GM13976 (cell line): ENCODE measurements around the gene PGGT1B.

ENCODE experiments used
- DNase-seq: peaks from one replicate; pipeline ENCODE4 v3.0.0; 2012; ENCODE audit warnings: low spot score
- in situ Hi-C: fragments of 300-500 bp; cut with MboI; formaldehyde crosslinking; loops from one replicate; pipeline ENCODE4 v1.12.0; 2022; ENCODE audit warnings: low sequenced_read_pairs, mixed read lengths, inconsistent platforms; ENCODE audit not compliant: unreplicated experiment
- TF ChIP-seq, protein P1 (sequence below): IDR thresholded peaks from 2 replicates; pipeline ENCODE4 v1.5.1; 2012; ENCODE audit warnings: borderline replicate concordance, mild to moderate bottlenecking; ENCODE audit not compliant: insufficient read depth; ENCODE audit errors: extremely low read depth, missing control alignments, control extremely low read depth

The PGGT1B gene

DNA sequence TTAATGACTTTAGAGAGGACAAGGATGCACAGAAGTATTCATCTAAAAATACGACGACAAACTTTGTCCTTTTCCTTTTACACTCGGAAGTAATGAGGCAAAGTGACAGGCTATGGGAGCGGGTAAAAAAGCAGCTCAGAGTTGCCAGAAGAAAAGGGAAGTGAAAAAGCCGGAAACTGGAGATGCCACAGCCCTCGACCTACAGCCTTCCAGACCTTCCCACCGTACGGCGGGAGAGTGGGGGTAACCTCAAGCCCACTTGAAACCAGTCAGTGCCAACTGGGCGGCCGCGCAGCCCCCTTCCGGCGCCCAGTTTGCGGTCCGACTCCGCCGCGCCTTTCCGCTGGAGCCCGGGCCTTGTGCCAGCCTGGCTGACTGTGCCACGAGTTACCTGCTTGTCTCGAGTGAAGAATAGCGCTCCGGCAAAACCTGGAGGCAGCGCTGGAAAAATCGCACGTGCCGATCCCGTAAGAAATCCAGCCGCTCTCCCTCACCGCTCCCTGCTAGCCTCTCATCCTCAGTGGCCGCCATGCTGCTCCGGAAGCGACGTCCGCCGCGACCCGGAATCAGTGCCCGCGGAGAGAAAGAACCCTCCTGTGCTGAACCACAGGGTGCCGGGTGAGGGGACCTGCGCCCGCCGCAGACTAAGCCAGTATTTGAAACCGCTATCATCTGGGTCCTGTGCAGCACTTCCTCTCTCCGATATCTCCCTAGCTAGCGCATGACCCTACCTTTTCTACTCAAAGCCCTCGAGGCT is at the start of gene PGGT1B:
Gene PGGT1B (minus strand): TSS at position 557 of the 757 bp plus-strand sequence. CDS start 26 bp downstream, at position 531.
- TF ChIP-seq, protein P1, sequence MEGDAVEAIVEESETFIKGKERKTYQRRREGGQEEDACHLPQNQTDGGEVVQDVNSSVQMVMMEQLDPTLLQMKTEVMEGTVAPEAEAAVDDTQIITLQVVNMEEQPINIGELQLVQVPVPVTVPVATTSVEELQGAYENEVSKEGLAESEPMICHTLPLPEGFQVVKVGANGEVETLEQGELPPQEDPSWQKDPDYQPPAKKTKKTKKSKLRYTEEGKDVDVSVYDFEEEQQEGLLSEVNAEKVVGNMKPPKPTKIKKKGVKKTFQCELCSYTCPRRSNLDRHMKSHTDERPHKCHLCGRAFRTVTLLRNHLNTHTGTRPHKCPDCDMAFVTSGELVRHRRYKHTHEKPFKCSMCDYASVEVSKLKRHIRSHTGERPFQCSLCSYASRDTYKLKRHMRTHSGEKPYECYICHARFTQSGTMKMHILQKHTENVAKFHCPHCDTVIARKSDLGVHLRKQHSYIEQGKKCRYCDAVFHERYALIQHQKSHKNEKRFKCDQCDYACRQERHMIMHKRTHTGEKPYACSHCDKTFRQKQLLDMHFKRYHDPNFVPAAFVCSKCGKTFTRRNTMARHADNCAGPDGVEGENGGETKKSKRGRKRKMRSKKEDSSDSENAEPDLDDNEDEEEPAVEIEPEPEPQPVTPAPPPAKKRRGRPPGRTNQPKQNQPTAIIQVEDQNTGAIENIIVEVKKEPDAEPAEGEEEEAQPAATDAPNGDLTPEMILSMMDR = no peak
- DNase-seq = peak; percentile 80
- in situ Hi-C loops = no loop called here

DNA sequence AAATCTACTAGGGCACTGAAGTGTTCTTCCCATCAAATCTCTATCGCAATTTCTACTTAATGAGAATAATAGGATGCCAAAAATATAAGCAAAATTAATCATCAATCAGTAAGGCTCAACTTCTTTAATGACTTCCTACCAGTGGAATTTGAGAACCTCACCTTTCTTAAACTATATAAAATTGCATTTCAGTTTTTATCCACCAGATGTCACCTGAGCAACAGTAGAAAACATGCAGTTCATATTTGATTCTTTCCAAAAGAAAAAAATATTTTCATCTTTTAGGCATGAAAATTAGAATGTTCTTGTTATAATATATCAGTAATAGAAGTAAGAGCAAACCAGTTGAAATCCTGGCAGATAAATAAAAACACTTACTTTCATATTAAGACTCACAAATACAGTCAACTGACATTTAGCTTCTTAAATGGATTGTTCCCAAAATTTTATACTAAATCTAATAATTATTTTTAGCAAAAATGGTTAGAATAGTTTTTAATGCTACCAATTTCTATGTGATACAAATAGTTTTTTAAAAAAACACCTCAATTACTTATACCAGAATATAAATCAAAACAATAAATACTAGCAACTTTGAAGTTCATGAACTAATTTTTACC is 47.2 kb upstream of the PGGT1B start:
- in situ Hi-C loops = loop anchor here (25.0 kb wide), 3 partner anchors 277 to 752 kb away; partner anchors contain the start of genes AP3S1 and ATG12
- DNase-seq = no peak
- TF ChIP-seq, protein P1 = peak; percentile 14

DNA sequence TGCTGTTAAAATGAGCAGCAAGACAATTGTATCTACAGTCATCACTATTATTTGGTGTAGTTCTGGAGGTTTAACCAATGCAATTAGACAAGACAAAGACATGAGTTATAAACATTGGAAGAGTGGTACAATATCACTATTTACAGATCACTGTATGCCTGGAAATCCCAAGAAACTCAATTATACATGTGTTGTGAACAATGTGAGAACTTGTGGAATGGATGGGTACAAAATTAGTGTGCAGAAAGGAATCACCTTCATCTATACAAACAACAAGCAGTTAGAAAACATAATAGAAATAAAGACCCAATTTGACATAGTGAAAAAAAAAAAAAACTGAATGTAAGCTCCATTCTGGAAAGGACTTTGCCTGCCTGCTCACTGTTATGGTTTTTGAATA is 46.1 kb upstream of the PGGT1B start:
- TF ChIP-seq, protein P1 = no peak
- no peak for DNase-seq
- in situ Hi-C loops = loop anchor here (25.0 kb wide), 3 partner anchors 278 to 753 kb away; partner anchors contain the start of genes AP3S1 and ATG12

DNA sequence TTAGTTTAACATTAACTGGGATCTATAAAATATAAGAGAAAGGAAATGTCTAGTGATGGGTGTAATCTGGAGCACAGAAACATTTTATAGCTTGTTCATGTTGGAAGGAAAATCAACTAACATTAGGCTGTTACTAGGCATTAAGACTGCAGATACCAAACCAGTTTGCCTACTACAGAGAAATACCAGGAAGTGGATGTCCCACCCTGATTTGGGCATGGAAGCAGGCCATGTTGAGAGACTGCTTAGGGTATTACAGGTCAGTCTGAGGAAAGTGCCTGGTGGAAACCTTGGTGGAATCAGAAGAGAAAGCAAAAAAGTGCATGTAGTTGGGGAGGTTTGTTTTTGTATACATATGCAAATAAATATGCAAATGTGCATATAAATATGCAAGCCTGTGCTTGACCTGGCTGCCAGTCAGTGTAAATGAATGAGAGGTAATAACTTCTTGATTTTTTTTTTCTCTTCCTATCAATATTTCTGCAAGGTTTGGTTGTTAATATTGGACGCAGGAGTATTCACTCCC is 43.4 kb upstream of the PGGT1B start:
- in situ Hi-C loops = loop anchor here (25.0 kb wide), 3 partner anchors 281 to 756 kb away; partner anchors contain the start of genes AP3S1 and ATG12
- DNase-seq = no peak
- TF ChIP-seq, protein P1 = no peak

DNA sequence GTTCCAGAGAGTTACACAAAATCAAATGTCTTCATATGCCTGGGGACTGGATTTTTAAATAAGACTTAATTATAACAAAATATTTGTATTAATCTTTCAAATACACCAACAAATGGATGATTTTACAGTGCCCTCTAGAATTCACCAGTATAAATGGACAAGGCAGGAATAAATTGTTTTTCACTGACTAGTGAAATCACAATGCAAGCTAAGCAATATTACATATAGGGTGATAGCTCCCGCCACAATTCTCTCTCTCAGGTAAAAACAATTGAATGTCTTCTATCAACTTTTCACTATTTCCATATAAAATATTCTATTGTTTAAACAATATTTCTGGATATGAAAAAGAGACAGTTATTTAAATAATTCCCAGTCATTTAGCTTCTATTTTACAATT is 41.8 kb upstream of the PGGT1B start:
- DNase-seq = no peak
- in situ Hi-C loops = loop anchor here (25.0 kb wide), 3 partner anchors 283 to 758 kb away; partner anchors contain the start of genes AP3S1 and ATG12
- TF ChIP-seq, protein P1 = no peak

DNA sequence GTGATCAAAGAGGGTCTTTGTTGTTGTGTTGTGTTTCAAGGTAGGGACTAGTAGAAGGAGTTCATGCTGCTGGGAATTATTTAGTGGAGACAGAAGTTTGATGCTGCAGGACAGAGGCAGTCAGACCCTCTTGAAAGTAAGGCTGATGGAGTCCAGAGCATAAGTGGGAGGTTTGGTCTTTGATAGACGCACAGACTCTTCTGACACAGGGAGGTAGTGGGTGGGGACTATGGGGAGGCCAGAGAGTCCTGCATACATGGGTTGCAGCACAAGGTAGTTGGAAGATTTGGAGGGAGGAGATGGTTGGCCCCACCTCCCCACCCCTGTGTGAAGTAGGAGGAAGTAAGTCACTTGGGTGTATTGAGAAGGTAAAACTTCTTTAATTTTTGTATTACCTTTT is 36.1 kb upstream of the PGGT1B start:
- in situ Hi-C loops = no loop called here
- TF ChIP-seq, protein P1 = no peak
- no peak for DNase-seq
